Panc1 (cell line): Measurements from ENCODE around the gene EBF4. TPM values are rescaled to one million over a fixed set of nuclear protein-coding genes. Genes with fewer than 3 reads are reported as not detected.

ENCODE experiments used
- ATAC-seq: fragments of 200-7000 bp; cut with Tn5 transposase; 2 replicates; pipeline ENCODE4 v1.9.1; 2020; ENCODE audit warnings: mild to moderate bottlenecking, moderate library complexity
- BruUV-seq: library from RNA; stranded (reverse); fragments of 400-500 nt; replicated peaks from 2 replicates; lab custom pipeline; 2021; lab: Mats Ljungman, UMichigan
- CTCF ChIA-PET: fragments of 300-600 bp; sonication (Branson Sonifier 250); formaldehyde crosslinking; loops from one replicate; lab custom pipeline; 2022; ENCODE audit warnings: antibody characterized with exemption; lab: Charles Lee
- POLR2A ChIA-PET: fragments of 300-600 bp; sonication (Branson Sonifier 250); formaldehyde crosslinking; loops from one replicate; lab custom pipeline; 2022; ENCODE audit warnings: antibody characterized with exemption; lab: Charles Lee
- DNase-seq: peaks from one replicate; pipeline ENCODE4 v3.0.0-alpha.2; 2010; ENCODE audit warnings: low read depth, low spot score
- H3K27ac ChIP-seq: 2 replicates; pipeline ENCODE4 v1.5.1; 2011; ENCODE audit warnings: mild to moderate bottlenecking, low read length, inconsistent platforms
- H3K27me3 ChIP-seq: fragments of 200-500 bp; sonication (Bioruptor generic); 2 replicates; pipeline ENCODE4 v1.6.0; 2014; ENCODE audit warnings: low read length, inconsistent platforms; ENCODE audit not compliant: control insufficient read depth, insufficient read depth
- H3K36me3 ChIP-seq: fragments of 200-500 bp; sonication (Bioruptor generic); 2 replicates; pipeline ENCODE4 v1.5.1; 2014; ENCODE audit warnings: inconsistent platforms, mild to moderate bottlenecking, low read length, moderate library complexity; ENCODE audit not compliant: control insufficient read depth, insufficient read depth
- H3K4me1 ChIP-seq: 2 replicates; pipeline ENCODE4 v1.5.1; 2011; ENCODE audit warnings: inconsistent platforms, mild to moderate bottlenecking, low read length, moderate library complexity; ENCODE audit not compliant: control insufficient read depth, insufficient read depth
- H3K4me3 ChIP-seq, 2 experiments: 2 replicates each; pipeline ENCODE4 v1.5.1; 2011 to 2012; ENCODE audit warnings: low read depth in 2 of 2, low read length in 2 of 2, mild to moderate bottlenecking in 2 of 2, inconsistent platforms in 1 of 2, moderate library complexity in 1 of 2
- H3K9me3 ChIP-seq: fragments of 200-500 bp; sonication (Bioruptor generic); 2 replicates; pipeline ENCODE4 v1.5.1; 2014; ENCODE audit warnings: low read depth, mild to moderate bottlenecking, inconsistent platforms, low read length, moderate library complexity; ENCODE audit not compliant: control insufficient read depth, insufficient read depth
- POLR2AphosphoS5 ChIP-seq: IDR thresholded peaks from 2 replicates; pipeline ENCODE4 v1.6.1; 2012; ENCODE audit warnings: mild to moderate bottlenecking, low read depth, low read length, moderate library complexity
- SIN3A ChIP-seq: IDR thresholded peaks from 2 replicates; pipeline ENCODE4 v1.6.1; 2012; ENCODE audit warnings: low read depth, mild to moderate bottlenecking, low read length, moderate library complexity, borderline replicate concordance; ENCODE audit not compliant: insufficient read depth
- TCF7L2 ChIP-seq: IDR thresholded peaks from 2 replicates; pipeline ENCODE4 v1.6.1; 2011; ENCODE audit warnings: mild to moderate bottlenecking, low read depth, low read length, inconsistent platforms
- in situ Hi-C: cut with HindIII; loops from 2 replicates; pipeline ENCODE4 v1.10.0; 2016; ENCODE audit warnings: low sequenced_read_pairs, low pct_unique_long_range_greater_than_20kb
- intact Hi-C: fragments of 100-400 bp; cut with micrococcal nuclease; formaldehyde crosslinking; loops from one replicate; pipeline ENCODE4 v1.10.0; 2022; ENCODE audit not compliant: unreplicated experiment
- total RNA-seq: library from RNA; stranded (reverse); gene quantifications from one replicate; pipeline ENCODE4 v1.2.1, GENCODE V29; 2021; ENCODE audit not compliant: unreplicated experiment
- TF ChIP-seq, protein P1 (sequence below), 2 experiments: IDR thresholded peaks; 2 replicates each; pipeline ENCODE4 v1.6.1; 2011 to 2012; ENCODE audit warnings: low read depth in 2 of 2, control low read depth in 1 of 2, low read length in 1 of 2, mild to moderate bottlenecking in 1 of 2, moderate library complexity in 1 of 2; ENCODE audit not compliant: insufficient read depth in 1 of 2
- TF ChIP-seq, protein P2 (sequence below): fragments of 450-650 bp; IDR thresholded peaks from 2 replicates; pipeline ENCODE4 v1.5.1; 2017; ENCODE audit warnings: mild to moderate bottlenecking

Gene EBF4
- total RNA-seq, 1 experiment from 2014 or later, result 6.8 TPM

DNA sequence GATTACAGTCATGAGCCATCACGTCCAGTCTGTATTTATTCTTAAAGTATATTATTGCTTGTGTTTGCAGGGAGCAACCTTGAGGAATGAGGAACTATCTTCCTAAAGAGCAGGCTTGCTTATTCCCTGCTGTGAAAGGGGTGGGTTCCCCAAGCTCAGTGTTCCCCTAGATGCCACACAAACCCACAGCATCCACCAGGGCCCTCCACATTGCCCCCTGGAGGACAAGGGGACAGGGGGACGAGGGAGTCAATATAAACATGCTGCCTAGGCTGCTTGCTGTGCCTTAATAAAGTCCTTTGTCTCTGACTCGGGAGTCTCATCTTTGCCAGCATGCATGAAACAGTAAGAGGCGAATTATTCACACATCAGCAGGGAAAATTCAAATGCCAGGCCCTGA, 20.6 kb upstream of the EBF4 start:
- H3K27me3 ChIP-seq, result no peaks in the 10 kb centered on the region; the same call in 1 of the 2 replicates
- no TSS peak for BruUV-seq
- TF ChIP-seq, protein P1, sequence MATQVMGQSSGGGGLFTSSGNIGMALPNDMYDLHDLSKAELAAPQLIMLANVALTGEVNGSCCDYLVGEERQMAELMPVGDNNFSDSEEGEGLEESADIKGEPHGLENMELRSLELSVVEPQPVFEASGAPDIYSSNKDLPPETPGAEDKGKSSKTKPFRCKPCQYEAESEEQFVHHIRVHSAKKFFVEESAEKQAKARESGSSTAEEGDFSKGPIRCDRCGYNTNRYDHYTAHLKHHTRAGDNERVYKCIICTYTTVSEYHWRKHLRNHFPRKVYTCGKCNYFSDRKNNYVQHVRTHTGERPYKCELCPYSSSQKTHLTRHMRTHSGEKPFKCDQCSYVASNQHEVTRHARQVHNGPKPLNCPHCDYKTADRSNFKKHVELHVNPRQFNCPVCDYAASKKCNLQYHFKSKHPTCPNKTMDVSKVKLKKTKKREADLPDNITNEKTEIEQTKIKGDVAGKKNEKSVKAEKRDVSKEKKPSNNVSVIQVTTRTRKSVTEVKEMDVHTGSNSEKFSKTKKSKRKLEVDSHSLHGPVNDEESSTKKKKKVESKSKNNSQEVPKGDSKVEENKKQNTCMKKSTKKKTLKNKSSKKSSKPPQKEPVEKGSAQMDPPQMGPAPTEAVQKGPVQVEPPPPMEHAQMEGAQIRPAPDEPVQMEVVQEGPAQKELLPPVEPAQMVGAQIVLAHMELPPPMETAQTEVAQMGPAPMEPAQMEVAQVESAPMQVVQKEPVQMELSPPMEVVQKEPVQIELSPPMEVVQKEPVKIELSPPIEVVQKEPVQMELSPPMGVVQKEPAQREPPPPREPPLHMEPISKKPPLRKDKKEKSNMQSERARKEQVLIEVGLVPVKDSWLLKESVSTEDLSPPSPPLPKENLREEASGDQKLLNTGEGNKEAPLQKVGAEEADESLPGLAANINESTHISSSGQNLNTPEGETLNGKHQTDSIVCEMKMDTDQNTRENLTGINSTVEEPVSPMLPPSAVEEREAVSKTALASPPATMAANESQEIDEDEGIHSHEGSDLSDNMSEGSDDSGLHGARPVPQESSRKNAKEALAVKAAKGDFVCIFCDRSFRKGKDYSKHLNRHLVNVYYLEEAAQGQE (IDR thresholded peaks at IDR 0.05; ENCODE audit: insufficient read depth in 1 of 2, low read depth in 2 of 2, low read length in 1 of 2), result no peak
- no peak for TF ChIP-seq TCF7L2
- TF ChIP-seq, protein P2, sequence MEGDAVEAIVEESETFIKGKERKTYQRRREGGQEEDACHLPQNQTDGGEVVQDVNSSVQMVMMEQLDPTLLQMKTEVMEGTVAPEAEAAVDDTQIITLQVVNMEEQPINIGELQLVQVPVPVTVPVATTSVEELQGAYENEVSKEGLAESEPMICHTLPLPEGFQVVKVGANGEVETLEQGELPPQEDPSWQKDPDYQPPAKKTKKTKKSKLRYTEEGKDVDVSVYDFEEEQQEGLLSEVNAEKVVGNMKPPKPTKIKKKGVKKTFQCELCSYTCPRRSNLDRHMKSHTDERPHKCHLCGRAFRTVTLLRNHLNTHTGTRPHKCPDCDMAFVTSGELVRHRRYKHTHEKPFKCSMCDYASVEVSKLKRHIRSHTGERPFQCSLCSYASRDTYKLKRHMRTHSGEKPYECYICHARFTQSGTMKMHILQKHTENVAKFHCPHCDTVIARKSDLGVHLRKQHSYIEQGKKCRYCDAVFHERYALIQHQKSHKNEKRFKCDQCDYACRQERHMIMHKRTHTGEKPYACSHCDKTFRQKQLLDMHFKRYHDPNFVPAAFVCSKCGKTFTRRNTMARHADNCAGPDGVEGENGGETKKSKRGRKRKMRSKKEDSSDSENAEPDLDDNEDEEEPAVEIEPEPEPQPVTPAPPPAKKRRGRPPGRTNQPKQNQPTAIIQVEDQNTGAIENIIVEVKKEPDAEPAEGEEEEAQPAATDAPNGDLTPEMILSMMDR, result no peak; the same call in 1 of the 2 replicates
- no peak for TF ChIP-seq SIN3A
- no peak for TF ChIP-seq POLR2AphosphoS5
- no peaks in the 10 kb centered on the region for H3K4me1 ChIP-seq
- in situ Hi-C loops, result no loop called here
- H3K9me3 ChIP-seq, result no peaks in the 10 kb centered on the region
- H3K36me3 ChIP-seq, result no peaks in the 10 kb centered on the region
- no peak for ATAC-seq
- no peak for DNase-seq
- ChIA-PET CTCF (interaction anchor here (1.0 kb wide), 1 partner anchor 16 kb away, joined by 4 read pairs; no protein-coding TSS in a partner anchor), POLR2A (no interaction called here)
- intact Hi-C loops, result no loop called here
- no peak overlapping the region for H3K27ac ChIP-seq
- H3K4me3 ChIP-seq, result no peak overlapping the region

DNA sequence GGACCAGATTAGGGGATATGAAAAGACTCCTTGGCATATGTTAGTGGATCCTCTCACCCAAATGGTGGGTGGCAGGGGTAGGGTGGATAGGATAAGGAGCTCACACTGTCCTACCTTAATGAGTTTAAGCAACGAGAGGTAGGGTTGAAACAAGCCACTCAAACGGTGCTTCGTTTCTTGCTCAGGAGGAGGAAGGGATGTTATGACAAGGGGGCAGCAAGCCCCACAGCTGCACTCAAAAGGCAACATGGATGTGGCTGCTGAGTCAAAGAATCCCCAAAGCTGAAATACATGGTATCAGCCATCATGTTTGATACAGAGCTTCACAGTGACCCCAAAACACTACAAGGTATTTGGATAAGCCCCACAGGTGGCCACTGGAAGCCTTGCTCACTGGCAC, 20.1 kb upstream of the EBF4 start:
- no peak for ATAC-seq
- BruUV-seq, result no TSS peak
- ChIA-PET CTCF (no interaction called here), POLR2A (no interaction called here)
- H3K27ac ChIP-seq, result no peak overlapping the region
- H3K4me1 ChIP-seq, result no peaks in the 10 kb centered on the region
- in situ Hi-C loops (no loop called here), intact Hi-C loops (no loop called here)
- no peak overlapping the region for H3K4me3 ChIP-seq
- H3K9me3 ChIP-seq, result no peaks in the 10 kb centered on the region
- no peaks in the 10 kb centered on the region for H3K36me3 ChIP-seq
- TF ChIP-seq POLR2AphosphoS5 (no peak), TCF7L2 (no peak), SIN3A (no peak)
- TF ChIP-seq, protein P1 (IDR thresholded peaks at IDR 0.05; ENCODE audit: insufficient read depth in 1 of 2, low read depth in 2 of 2, low read length in 1 of 2), result no peak
- TF ChIP-seq, protein P2, result no peak
- DNase-seq, result no peak
- no peaks in the 10 kb centered on the region; the same call in 1 of the 2 replicates for H3K27me3 ChIP-seq
